IMR-90 (cell line): ENCODE results near the gene GNAO1. TPM values are rescaled to one million over a fixed set of nuclear protein-coding genes. Genes with fewer than 3 reads are reported as not detected.

Experiments
- ATAC-seq: fragments of 200-7000 bp; cut with Tn5 transposase; 2 replicates; pipeline ENCODE4 v1.9.1; 2020; ENCODE audit warnings: low read depth, mild to moderate bottlenecking, moderate library complexity
- BruUV-seq: library from RNA; stranded (reverse); fragments of 400-500 nt; replicated peaks from 2 replicates; lab custom pipeline; 2021; lab: Mats Ljungman, UMichigan
- CTCF ChIA-PET: fragments of 300-600 bp; formaldehyde crosslinking; extraction: SDS; loops from one replicate; lab custom pipeline; 2021; ENCODE audit warnings: antibody characterized with exemption; lab: Yijun Ruan, JAX
- POLR2A ChIA-PET: fragments of 300-600 bp; sonication (Branson Sonifier 250); formaldehyde crosslinking; loops from one replicate; lab custom pipeline; 2022; ENCODE audit warnings: antibody characterized with exemption; ENCODE audit not compliant: unreplicated experiment; lab: Charles Lee
- DNase-seq: peaks from one replicate; pipeline ENCODE4 v3.0.0; 2013
- H2AFZ ChIP-seq: replicated peaks from 2 replicates; pipeline ENCODE3; 2013; ENCODE audit warnings: low read length, mild to moderate bottlenecking; ENCODE audit not compliant: poor library complexity
- H2AK5ac ChIP-seq: 2 replicates; pipeline ENCODE4 v1.6.1; 2013; ENCODE audit warnings: low read depth, low read length, inconsistent platforms
- H2AK9ac ChIP-seq: replicated peaks from 2 replicates; pipeline ENCODE3; 2013; ENCODE audit warnings: mild to moderate bottlenecking, low read depth, low read length, moderate library complexity; ENCODE audit not compliant: poor library complexity
- H2BK120ac ChIP-seq: 2 replicates; pipeline ENCODE4 v1.6.1; 2013; ENCODE audit warnings: low read depth, low read length, inconsistent platforms
- H2BK15ac ChIP-seq: 3 replicates; pipeline ENCODE4 v1.6.1; 2013; ENCODE audit warnings: low read depth, low read length, inconsistent platforms
- H2BK20ac ChIP-seq: 2 replicates; pipeline ENCODE4 v1.6.1; 2013; ENCODE audit warnings: low read depth, mild to moderate bottlenecking, inconsistent platforms, low read length, moderate library complexity
- H2BK5ac ChIP-seq: 2 replicates; pipeline ENCODE4 v1.6.1; 2013; ENCODE audit warnings: mild to moderate bottlenecking, low read depth, low read length, inconsistent platforms; ENCODE audit not compliant: poor library complexity, severe bottlenecking
- H3K14ac ChIP-seq: replicated peaks from 2 replicates; pipeline ENCODE4 v1.6.1; 2013; ENCODE audit warnings: low read depth, low read length, inconsistent platforms
- H3K18ac ChIP-seq: 2 replicates; pipeline ENCODE4 v1.6.1; 2013; ENCODE audit warnings: low read depth, low read length, control low read depth
- H3K23ac ChIP-seq: 2 replicates; pipeline ENCODE4 v1.6.1; 2013; ENCODE audit warnings: low read depth, low read length, inconsistent platforms
- H3K27ac ChIP-seq: 2 replicates; pipeline ENCODE4 v1.5.1; 2013; ENCODE audit warnings: mild to moderate bottlenecking, control low read depth, low read length; ENCODE audit not compliant: insufficient read depth
- H3K27me3 ChIP-seq: 2 replicates; pipeline ENCODE4 v1.6.1; 2013; ENCODE audit warnings: low read length; ENCODE audit not compliant: control insufficient read depth, insufficient read depth
- H3K36me3 ChIP-seq: 2 replicates; pipeline ENCODE4 v1.6.1; 2013; ENCODE audit warnings: low read length, mixed read lengths; ENCODE audit not compliant: control insufficient read depth, insufficient read depth
- H3K4ac ChIP-seq: 2 replicates; pipeline ENCODE4 v1.6.1; 2013; ENCODE audit warnings: low read depth, low read length, inconsistent platforms
- H3K4me1 ChIP-seq: 2 replicates; pipeline ENCODE4 v1.6.1; 2013; ENCODE audit warnings: low read length, mixed read lengths; ENCODE audit not compliant: control insufficient read depth, insufficient read depth
- H3K4me2 ChIP-seq: 2 replicates; pipeline ENCODE4 v1.6.1; 2013; ENCODE audit warnings: low read depth, mild to moderate bottlenecking, control low read depth, low read length, moderate library complexity
- H3K4me3 ChIP-seq: 2 replicates; pipeline ENCODE4 v1.5.1; 2013; ENCODE audit warnings: low read depth, mild to moderate bottlenecking, control low read depth, low read length, moderate library complexity; ENCODE audit not compliant: insufficient read depth
- H3K56ac ChIP-seq: 2 replicates; pipeline ENCODE4 v1.6.1; 2013; ENCODE audit warnings: low read length, inconsistent platforms; ENCODE audit not compliant: insufficient read depth; ENCODE audit errors: extremely low read depth
- H3K79me1 ChIP-seq, 2 experiments: 2 replicates each; pipeline ENCODE4 v1.6.1; 2013; ENCODE audit warnings: low read length in 2 of 2, inconsistent platforms in 1 of 2, low read depth in 1 of 2
- H3K9ac ChIP-seq: 2 replicates; pipeline ENCODE4 v1.6.1; 2013; ENCODE audit warnings: low read depth, low read length, control low read depth
- H3K9me1 ChIP-seq: 2 replicates; pipeline ENCODE4 v1.6.1; 2013; ENCODE audit warnings: low read length, inconsistent platforms; ENCODE audit not compliant: insufficient read depth
- H3K9me3 ChIP-seq: 2 replicates; pipeline ENCODE4 v1.6.1; 2013; ENCODE audit warnings: low read length; ENCODE audit not compliant: control insufficient read depth, insufficient read depth
- H4K20me1 ChIP-seq: 2 replicates; pipeline ENCODE4 v1.6.1; 2013; ENCODE audit warnings: low read length, inconsistent platforms; ENCODE audit not compliant: insufficient read depth
- H4K5ac ChIP-seq: 2 replicates; pipeline ENCODE4 v1.6.1; 2013; ENCODE audit warnings: mild to moderate bottlenecking, low read depth, low read length, control low read depth
- H4K8ac ChIP-seq, 2 experiments: 2 replicates each; pipeline ENCODE4 v1.6.1; 2013; ENCODE audit warnings: low read depth in 2 of 2, low read length in 2 of 2, control low read depth in 1 of 2, inconsistent platforms in 1 of 2
- H4K91ac ChIP-seq: 2 replicates; pipeline ENCODE4 v1.6.1; 2013; ENCODE audit warnings: low read depth, low read length, inconsistent platforms; ENCODE audit not compliant: insufficient read depth
- BHLHE40 ChIP-seq: fragments of 150-350 bp; IDR thresholded peaks from 2 replicates; pipeline ENCODE4 v1.6.1; 2016; ENCODE audit warnings: mild to moderate bottlenecking, low read depth, low read length
- CHD1 ChIP-seq: IDR thresholded peaks from 2 replicates; pipeline ENCODE4 v1.6.1; 2012; ENCODE audit warnings: low read depth, low read length, improper control_type of control experiment
- FOS ChIP-seq: fragments of 150-350 bp; IDR thresholded peaks from 2 replicates; pipeline ENCODE4 v1.6.1; 2016; ENCODE audit warnings: low read depth, low read length
- MAFK ChIP-seq: IDR thresholded peaks from 2 replicates; pipeline ENCODE4 v1.6.1; 2012; ENCODE audit warnings: low read depth, low read length, improper control_type of control experiment
- MAZ ChIP-seq: IDR thresholded peaks from 2 replicates; pipeline ENCODE4 v1.6.1; 2012; ENCODE audit warnings: low read depth, mild to moderate bottlenecking, low read length, improper control_type of control experiment, moderate library complexity, borderline replicate concordance
- MXI1 ChIP-seq: IDR thresholded peaks from 2 replicates; pipeline ENCODE4 v1.6.1; 2012; ENCODE audit warnings: low read depth, mild to moderate bottlenecking, low read length, moderate library complexity, borderline replicate concordance
- NFE2L2 ChIP-seq: fragments of 150-350 bp; IDR thresholded peaks from 2 replicates; pipeline ENCODE4 v1.6.1; 2016; ENCODE audit warnings: low read depth, mild to moderate bottlenecking, low read length
- POLR2A ChIP-seq: IDR thresholded peaks from 2 replicates; pipeline ENCODE4 v1.6.1; 2012; ENCODE audit warnings: mild to moderate bottlenecking, low read depth, low read length
- RAD21 ChIP-seq: IDR thresholded peaks from 2 replicates; pipeline ENCODE4 v1.6.1; 2012; ENCODE audit warnings: low read length, improper control_type of control experiment
- RCOR1 ChIP-seq: IDR thresholded peaks from 2 replicates; pipeline ENCODE4 v1.6.1; 2012; ENCODE audit warnings: mild to moderate bottlenecking, low read length, improper control_type of control experiment; ENCODE audit not compliant: insufficient replicate concordance
- RFX5 ChIP-seq: IDR thresholded peaks from 2 replicates; pipeline ENCODE4 v1.8.0; 2012; ENCODE audit warnings: low read depth, mild to moderate bottlenecking, low read length, moderate library complexity
- SMC3 ChIP-seq: fragments of 150-350 bp; IDR thresholded peaks from 2 replicates; pipeline ENCODE4 v1.6.1; 2016; ENCODE audit warnings: low read depth, mild to moderate bottlenecking, antibody characterized with exemption, low read length, moderate library complexity
- WGBS, 2 experiments: methylation state at CpG; one replicate each; pipeline versions ENCODE4 v1.1.5 to v1.1.7; 2013; ENCODE audit warnings: missing lambda C conversion rate in 2 of 2; ENCODE audit not compliant: insufficient read length in 1 of 2; ENCODE audit errors: extremely low coverage in 2 of 2; 5-methylcytosine and 5-hydroxymethylcytosine counted together
- dilution Hi-C: fragments of 300-500 bp; cut with HindIII; formaldehyde crosslinking; loops from one replicate; pipeline ENCODE4 v1.14.3; 2018; ENCODE audit warnings: low sequenced_read_pairs; ENCODE audit not compliant: unreplicated experiment
- in situ Hi-C: fragments of 300-500 bp; cut with MboI; formaldehyde crosslinking; loops from 3 replicates; pipeline ENCODE4 v1.14.3; 2019; ENCODE audit warnings: low sequenced_read_pairs, inconsistent platforms, mixed read lengths
- intact Hi-C: fragments of 100-400 bp; cut with micrococcal nuclease; formaldehyde crosslinking; loops from 2 replicates; pipeline ENCODE4 v1.10.0; 2022
- polyA plus RNA-seq, 3 experiments: library from polyadenylated mRNA; depleted of rRNA; stranded (reverse); fragments of >200 nt; gene quantifications; 2 replicates each; pipeline ENCODE4 v1.2.3, GENCODE V29; 2012; ENCODE audit warnings: low replicate concordance in 1 of 3
- total RNA-seq: library from RNA; depleted of rRNA; stranded (reverse); fragments of >200 nt; gene quantifications from 2 replicates; pipeline ENCODE4 v1.2.3, GENCODE V29; 2012
- TF ChIP-seq, protein P1 (sequence below): fragments of 150-350 bp; IDR thresholded peaks from 2 replicates; pipeline ENCODE4 v1.6.1; 2017; ENCODE audit warnings: mild to moderate bottlenecking, antibody characterized with exemption, low read length, low read depth
- TF ChIP-seq, protein P2 (sequence below): fragments of 150-350 bp; IDR thresholded peaks from 2 replicates; pipeline ENCODE4 v1.6.1; 2016; ENCODE audit warnings: low read depth, mild to moderate bottlenecking, low read length, moderate library complexity, borderline replicate concordance
- TF ChIP-seq, protein P3 (sequence below): conservative IDR thresholded peaks from 2 replicates; pipeline ENCODE4 v1.5.1; 2012; ENCODE audit warnings: mild to moderate bottlenecking, low read depth, low read length, improper control_type of control experiment

Gene GNAO1
- total and polyA plus RNA-seq, 2 of the 4 experiments (the other 2 are of a cell fraction), result under 0.01 to 0.07 TPM

DNA sequence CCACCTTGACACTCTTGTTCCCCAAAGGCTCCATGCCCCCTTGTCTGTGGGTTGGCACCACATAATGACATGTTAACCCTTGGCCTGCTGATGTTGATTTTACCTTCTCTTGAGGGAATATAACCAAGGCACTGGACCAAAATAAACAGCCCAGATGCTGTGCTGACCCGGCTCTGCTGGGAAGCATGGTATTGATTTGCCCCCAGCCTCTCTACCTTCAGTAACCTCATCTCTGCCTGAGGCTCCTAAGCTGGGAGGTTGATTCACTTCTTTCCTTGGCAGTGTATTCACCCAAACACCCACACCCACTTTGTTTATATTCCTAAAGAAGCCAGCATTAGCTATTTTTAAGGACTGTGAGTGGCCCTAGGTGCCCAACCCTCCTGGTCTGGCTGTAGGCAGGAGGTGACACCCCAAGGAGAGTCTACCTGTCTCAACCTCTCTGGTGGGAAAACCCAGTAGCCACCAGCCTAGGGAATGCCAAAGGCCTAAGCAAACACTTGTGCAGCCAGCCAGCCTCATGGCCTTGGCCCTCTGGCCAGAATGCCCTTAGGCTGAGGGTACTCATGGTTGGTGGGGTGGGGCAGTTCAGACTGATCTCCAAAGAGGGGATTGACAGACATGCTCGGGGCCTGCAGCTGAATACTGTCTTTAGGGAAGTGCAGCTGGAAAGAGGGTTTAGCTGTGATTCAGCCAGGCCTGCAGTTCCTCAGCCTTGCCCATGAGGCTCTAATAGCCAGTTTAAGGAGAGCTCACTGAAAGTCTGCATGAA lies 42.7 kb downstream of the GNAO1 start:
- TF ChIP-seq, protein P1, sequence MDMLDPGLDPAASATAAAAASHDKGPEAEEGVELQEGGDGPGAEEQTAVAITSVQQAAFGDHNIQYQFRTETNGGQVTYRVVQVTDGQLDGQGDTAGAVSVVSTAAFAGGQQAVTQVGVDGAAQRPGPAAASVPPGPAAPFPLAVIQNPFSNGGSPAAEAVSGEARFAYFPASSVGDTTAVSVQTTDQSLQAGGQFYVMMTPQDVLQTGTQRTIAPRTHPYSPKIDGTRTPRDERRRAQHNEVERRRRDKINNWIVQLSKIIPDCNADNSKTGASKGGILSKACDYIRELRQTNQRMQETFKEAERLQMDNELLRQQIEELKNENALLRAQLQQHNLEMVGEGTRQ, result no peak
- TF ChIP-seq MAFK (no peak), MXI1 (no peak), SMC3 (no peak), RCOR1 (no peak), FOS (no peak), CHD1 (no peak), RAD21 (no peak), NFE2L2 (no peak), POLR2A (no peak), BHLHE40 (no peak), RFX5 (no peak), MAZ (no peak)
- TF ChIP-seq, protein P2, sequence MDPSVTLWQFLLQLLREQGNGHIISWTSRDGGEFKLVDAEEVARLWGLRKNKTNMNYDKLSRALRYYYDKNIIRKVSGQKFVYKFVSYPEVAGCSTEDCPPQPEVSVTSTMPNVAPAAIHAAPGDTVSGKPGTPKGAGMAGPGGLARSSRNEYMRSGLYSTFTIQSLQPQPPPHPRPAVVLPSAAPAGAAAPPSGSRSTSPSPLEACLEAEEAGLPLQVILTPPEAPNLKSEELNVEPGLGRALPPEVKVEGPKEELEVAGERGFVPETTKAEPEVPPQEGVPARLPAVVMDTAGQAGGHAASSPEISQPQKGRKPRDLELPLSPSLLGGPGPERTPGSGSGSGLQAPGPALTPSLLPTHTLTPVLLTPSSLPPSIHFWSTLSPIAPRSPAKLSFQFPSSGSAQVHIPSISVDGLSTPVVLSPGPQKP, result no peak
- TF ChIP-seq, protein P3, sequence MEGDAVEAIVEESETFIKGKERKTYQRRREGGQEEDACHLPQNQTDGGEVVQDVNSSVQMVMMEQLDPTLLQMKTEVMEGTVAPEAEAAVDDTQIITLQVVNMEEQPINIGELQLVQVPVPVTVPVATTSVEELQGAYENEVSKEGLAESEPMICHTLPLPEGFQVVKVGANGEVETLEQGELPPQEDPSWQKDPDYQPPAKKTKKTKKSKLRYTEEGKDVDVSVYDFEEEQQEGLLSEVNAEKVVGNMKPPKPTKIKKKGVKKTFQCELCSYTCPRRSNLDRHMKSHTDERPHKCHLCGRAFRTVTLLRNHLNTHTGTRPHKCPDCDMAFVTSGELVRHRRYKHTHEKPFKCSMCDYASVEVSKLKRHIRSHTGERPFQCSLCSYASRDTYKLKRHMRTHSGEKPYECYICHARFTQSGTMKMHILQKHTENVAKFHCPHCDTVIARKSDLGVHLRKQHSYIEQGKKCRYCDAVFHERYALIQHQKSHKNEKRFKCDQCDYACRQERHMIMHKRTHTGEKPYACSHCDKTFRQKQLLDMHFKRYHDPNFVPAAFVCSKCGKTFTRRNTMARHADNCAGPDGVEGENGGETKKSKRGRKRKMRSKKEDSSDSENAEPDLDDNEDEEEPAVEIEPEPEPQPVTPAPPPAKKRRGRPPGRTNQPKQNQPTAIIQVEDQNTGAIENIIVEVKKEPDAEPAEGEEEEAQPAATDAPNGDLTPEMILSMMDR, result no peak
- in situ Hi-C loops, result no loop called here
- Histone ChIP-seq H3K23ac (no peak overlapping the region), H4K91ac (no peak overlapping the region), H3K9ac (no peak overlapping the region), H3K9me1 (no peaks in the 10 kb centered on the region), H3K79me1 (no peaks in the 10 kb centered on the region), H2BK15ac (no peak overlapping the region), H3K27me3 (peaks cover 2% of the 10 kb centered on the region), H3K18ac (no peak overlapping the region), H4K5ac (no peak overlapping the region), H3K9me3 (no peaks in the 10 kb centered on the region), H3K56ac (no peak overlapping the region), H2BK120ac (no peak overlapping the region), H3K14ac (no peak overlapping the region), H2BK5ac (no peak overlapping the region), H3K4me1 (no peaks in the 10 kb centered on the region), H3K4me2 (no peak overlapping the region), H3K4ac (no peak overlapping the region), H2AFZ (no peak overlapping the region), H2AK5ac (no peak overlapping the region), H2BK20ac (no peak overlapping the region), H4K20me1 (no peaks in the 10 kb centered on the region), H3K4me3 (no peak overlapping the region), H2AK9ac (no peak overlapping the region), H4K8ac (no peak overlapping the region), H3K36me3 (no peaks in the 10 kb centered on the region), H3K27ac (no peak overlapping the region)
- CTCF ChIA-PET, result interaction anchor here (1.1 kb wide), 1 partner anchor 9 kb away, joined by 3 read pairs; no protein-coding TSS in a partner anchor
- no peak for ATAC-seq
- dilution Hi-C loops, result no loop called here
- no TSS peak for BruUV-seq
- POLR2A ChIA-PET, result no interaction called here
- no peak for DNase-seq
- WGBS, 2 experiments, result 33% methylated on average over 1 of the region's 2 CpGs; no CpG with 5 or more reads in 1 of the 2 experiments
- intact Hi-C loops, result no loop called here
